ENCODE data around the gene PCSK2.

Gene PCSK2

GRCh38 chr20:17189976-17190695 is 36.7 kb upstream of the PCSK2 start:
- no peak overlapping the region for H2AFZ ChIP-seq (ENCODE audit: low read length)
- no peaks in the 10 kb centered on the region for H3K9me3 ChIP-seq (replicated peaks; ENCODE audit: insufficient read depth, low read length)
- no peaks in the 10 kb centered on the region for H3F3A ChIP-seq (ENCODE audit: insufficient read depth, low read length)
- no peak overlapping the region for H3K9ac ChIP-seq (ENCODE audit: low read length)
- no peaks in the 10 kb centered on the region for H3K36me3 ChIP-seq (replicated peaks; ENCODE audit: insufficient read depth, low read length)
- no peak for DNase-seq
- H3K79me2 ChIP-seq (ENCODE audit: low read length) = no peaks in the 10 kb centered on the region
- H3K27me3 ChIP-seq (replicated peaks; ENCODE audit: insufficient read depth, low read length) = no peaks in the 10 kb centered on the region
- H3K4me3 ChIP-seq (ENCODE audit: low read length) = no peak overlapping the region
- H3K4me1 ChIP-seq (ENCODE audit: low read length) = no peaks in the 10 kb centered on the region
- H3K27ac ChIP-seq (ENCODE audit: low read length) = no peak overlapping the region
- TF ChIP-seq EZH2 (optimal IDR thresholded peaks at IDR 0.05; ENCODE audit: low read depth, low read length) (no peak), EZH2phosphoT487 (IDR thresholded peaks at IDR 0.05; ENCODE audit: low read length) (no peak), CTCF (IDR thresholded peaks at IDR 0.05; ENCODE audit: low read length) (no peak)
- H3K4me2 ChIP-seq (ENCODE audit: low read depth, low read length) = no peak overlapping the region
- H3K9me2 ChIP-seq (replicated peaks; ENCODE audit: insufficient read depth, low read length) = no peaks in the 10 kb centered on the region
- H4K20me1 ChIP-seq (ENCODE audit: insufficient read depth, low read length) = no peaks in the 10 kb centered on the region

- Histone ChIP-seq H3K4me1 (ENCODE audit: low read length) (peaks cover 5% of the 10 kb centered on the region; the same call in 1 of the 2 replicates), H3K9ac (ENCODE audit: low read length) (no peak overlapping the region), H3K9me2 (replicated peaks; ENCODE audit: insufficient read depth, low read length) (no peaks in the 10 kb centered on the region), H3K9me3 (replicated peaks; ENCODE audit: insufficient read depth, low read length) (no peaks in the 10 kb centered on the region), H3K4me3 (ENCODE audit: low read length) (no peak overlapping the region), H3K36me3 (replicated peaks; ENCODE audit: insufficient read depth, low read length) (no peaks in the 10 kb centered on the region), H3K27me3 (replicated peaks; ENCODE audit: insufficient read depth, low read length) (no peaks in the 10 kb centered on the region), H3K4me2 (ENCODE audit: low read depth, low read length) (no peak overlapping the region), H3F3A (ENCODE audit: insufficient read depth, low read length) (no peaks in the 10 kb centered on the region), H3K27ac (ENCODE audit: low read length) (no peak overlapping the region), H2AFZ (ENCODE audit: low read length) (no peak overlapping the region), H4K20me1 (ENCODE audit: insufficient read depth, low read length) (no peaks in the 10 kb centered on the region), H3K79me2 (ENCODE audit: low read length) (no peaks in the 10 kb centered on the region)
- DNase-seq = no peak
- TF ChIP-seq EZH2 (optimal IDR thresholded peaks at IDR 0.05; ENCODE audit: low read depth, low read length) (no peak), EZH2phosphoT487 (IDR thresholded peaks at IDR 0.05; ENCODE audit: low read length) (no peak), CTCF (IDR thresholded peaks at IDR 0.05; ENCODE audit: low read length) (no peak)
Observed at GRCh38 chr20:17197041-17197440, 29.8 kb upstream of the PCSK2 start.

- Histone ChIP-seq H3K4me3 (ENCODE audit: low read length) (no peak overlapping the region), H2AFZ (ENCODE audit: low read length) (no peak overlapping the region), H3K4me1 (ENCODE audit: low read length) (peaks cover 13% of the 10 kb centered on the region; the same call in 1 of the 2 replicates), H3K9me3 (replicated peaks; ENCODE audit: insufficient read depth, low read length) (no peaks in the 10 kb centered on the region), H3K36me3 (replicated peaks; ENCODE audit: insufficient read depth, low read length) (no peaks in the 10 kb centered on the region), H3K4me2 (ENCODE audit: low read depth, low read length) (no peak overlapping the region), H3K27ac (ENCODE audit: low read length) (no peak overlapping the region), H3K9me2 (replicated peaks; ENCODE audit: insufficient read depth, low read length) (no peaks in the 10 kb centered on the region), H3F3A (ENCODE audit: insufficient read depth, low read length) (no peaks in the 10 kb centered on the region), H4K20me1 (ENCODE audit: insufficient read depth, low read length) (no peaks in the 10 kb centered on the region), H3K79me2 (ENCODE audit: low read length) (no peaks in the 10 kb centered on the region), H3K27me3 (replicated peaks; ENCODE audit: insufficient read depth, low read length) (no peaks in the 10 kb centered on the region), H3K9ac (ENCODE audit: low read length) (no peak overlapping the region)
- DNase-seq = peak; percentile 60
- TF ChIP-seq EZH2 (optimal IDR thresholded peaks at IDR 0.05; ENCODE audit: low read depth, low read length) = no peak
- TF ChIP-seq CTCF (IDR thresholded peaks at IDR 0.05; ENCODE audit: low read length) = no peak
- TF ChIP-seq EZH2phosphoT487 (IDR thresholded peaks at IDR 0.05; ENCODE audit: low read length) = no peak
Observed at GRCh38 chr20:17202030-17202429, 24.8 kb upstream of the PCSK2 start.
